VCaP (cell line): ENCODE results near the gene NPAS2.

Source experiments
- H3K27ac ChIP-seq: fragments of 450-650 bp; 2 replicates; pipeline ENCODE4 v1.5.1; 2017
- CTCF ChIP-seq: fragments of 450-650 bp; conservative IDR thresholded peaks from 2 replicates; pipeline ENCODE4 v1.5.1; 2017; ENCODE audit warnings: mild to moderate bottlenecking, moderate library complexity

The NPAS2 gene

GRCh38 chr2:100831831-100832230, 11.9 kb downstream of the NPAS2 start:
- no peak for TF ChIP-seq CTCF
- no peak overlapping the region for H3K27ac ChIP-seq

GRCh38 chr2:100832885-100833284, 12.9 kb downstream of the NPAS2 start:
- H3K27ac ChIP-seq: peak overlapping the region; percentile 45
- TF ChIP-seq CTCF: no peak

GRCh38 chr2:100833331-100833730, 13.4 kb downstream of the NPAS2 start:
- no peak for TF ChIP-seq CTCF

GRCh38 chr2:100834221-100834620, 14.3 kb downstream of the NPAS2 start:
- TF ChIP-seq CTCF: no peak
- H3K27ac ChIP-seq: peak overlapping the region; percentile 45

More at GRCh38 chr2:100833331-100833730, 13.4 kb downstream of the NPAS2 start:
- peak overlapping the region; percentile 45 for H3K27ac ChIP-seq

GRCh38 chr2:100835006-100835659, 15.2 kb downstream of the NPAS2 start:
- H3K27ac ChIP-seq: no peak overlapping the region; the same call in 1 of the 2 replicates
- no peak for TF ChIP-seq CTCF

- no peak for TF ChIP-seq CTCF
- H3K27ac ChIP-seq: no peak overlapping the region
These were observed 20.6 kb downstream of the NPAS2 start for GRCh38 chr2:100840519-100840918.

GRCh38 chr2:100842241-100842922, 22.4 kb downstream of the NPAS2 start:
- no peak for TF ChIP-seq CTCF
- H3K27ac ChIP-seq: no peak overlapping the region
